ENCODE data around the gene TSPAN16. TPM values are rescaled to one million over a fixed set of nuclear protein-coding genes. Genes with fewer than 3 reads are reported as not detected.
"Not testable (repeated sequence)": the region's sequence is repeated elsewhere in the genome, so short reads cannot be mapped to it uniquely, and the experiment has no call there.

Gene TSPAN16
- total RNA-seq, 1 donor from 2014 or later = not detected

- DNase-seq (ENCODE audit: extremely low read depth, low read depth, low spot score) = no peak
These were observed 42.8 kb downstream of the TSPAN16 start for GRCh38 chr19:11338569-11339253.

GRCh38 chr19:11339254-11340098, 43.5 kb downstream of the TSPAN16 start, which contains the start of gene RAB3D:
TSS of gene RAB3D (minus strand) at chr19:11339657. CDS start at chr19:11337399, 2,258 bp downstream.
- peak; percentile 18 for DNase-seq (ENCODE audit: extremely low read depth, low read depth, low spot score)

GRCh38 chr19:11340099-11340467, 44.1 kb downstream of the TSPAN16 start:
- not testable (repeated sequence) for DNase-seq (ENCODE audit: extremely low read depth, low read depth, low spot score)

GRCh38 chr19:11342429-11342828, 46.5 kb downstream of the TSPAN16 start:
- no peak for DNase-seq (ENCODE audit: extremely low read depth, low read depth, low spot score)

- DNase-seq (ENCODE audit: extremely low read depth, low read depth, low spot score) = no peak
These were observed 49.3 kb downstream of the TSPAN16 start for GRCh38 chr19:11345122-11345803.

- DNase-seq (ENCODE audit: extremely low read depth, low read depth, low spot score) = peak; percentile 93
These were observed 50.4 kb downstream of the TSPAN16 start, which contains the start of the genes CCDC159 and TMEM205 for GRCh38 chr19:11346104-11346940. TSS of gene CCDC159 (plus strand) at chr19:11346519. CDS start at chr19:11346607, 88 bp downstream. TSS of gene TMEM205 (minus strand) at chr19:11346268. CDS start at chr19:11345619, 649 bp downstream.

GRCh38 chr19:11347546-11348039, 51.6 kb downstream of the TSPAN16 start:
- no peak for DNase-seq (ENCODE audit: extremely low read depth, low read depth, low spot score)

GRCh38 chr19:11349171-11349570, 53.2 kb downstream of the TSPAN16 start:
- DNase-seq (ENCODE audit: extremely low read depth, low read depth, low spot score) = no peak

- not testable (repeated sequence) for DNase-seq (ENCODE audit: extremely low read depth, low read depth, low spot score)
These were observed 58.1 kb downstream of the TSPAN16 start for GRCh38 chr19:11354102-11354501.

- no peak for DNase-seq (ENCODE audit: extremely low read depth, low read depth, low spot score)
These were observed 59.5 kb downstream of the TSPAN16 start, which contains the start of gene PLPPR2 for GRCh38 chr19:11355160-11356073. TSS of gene PLPPR2 (plus strand) at chr19:11355432. CDS start at chr19:11357674, 2,242 bp downstream.

- no peak for DNase-seq (ENCODE audit: extremely low read depth, low read depth, low spot score)
These were observed 60.1 kb downstream of the TSPAN16 start for GRCh38 chr19:11356074-11356397.

GRCh38 chr19:11356676-11357550, 61.0 kb downstream of the TSPAN16 start:
- DNase-seq (ENCODE audit: extremely low read depth, low read depth, low spot score) = no peak

- no peak for DNase-seq (ENCODE audit: extremely low read depth, low read depth, low spot score)
These were observed 63.5 kb downstream of the TSPAN16 start for GRCh38 chr19:11359421-11359820.

GRCh38 chr19:11361037-11361770, 65.2 kb downstream of the TSPAN16 start:
- no peak for DNase-seq (ENCODE audit: extremely low read depth, low read depth, low spot score)

GRCh38 chr19:11361771-11362731, 66.1 kb downstream of the TSPAN16 start:
- no peak for DNase-seq (ENCODE audit: extremely low read depth, low read depth, low spot score)

- DNase-seq (ENCODE audit: extremely low read depth, low read depth, low spot score) = no peak
These were observed 67.9 kb downstream of the TSPAN16 start for GRCh38 chr19:11363881-11364280.
